MM.1S (cell line): ENCODE measurements around the gene ZHX3.

Source experiments
- DNase-seq: peaks from one replicate; pipeline ENCODE4 v3.0.0-alpha.2; 2015
- H2AFZ ChIP-seq: fragments of 300-600 bp; sonication (generic); 2 replicates; pipeline ENCODE4 v1.6.0; 2016; ENCODE audit warnings: antibody characterized with exemption, low read length
- H3F3A ChIP-seq: fragments of 300-600 bp; sonication (generic); 2 replicates; pipeline ENCODE4 v1.6.1; 2016; ENCODE audit warnings: mild to moderate bottlenecking, antibody characterized with exemption, low read length, moderate library complexity, mixed read lengths; ENCODE audit not compliant: insufficient read depth
- H3K27ac ChIP-seq: fragments of 300-600 bp; sonication (generic); 2 replicates; pipeline ENCODE4 v1.5.1; 2016; ENCODE audit warnings: mild to moderate bottlenecking, low read length
- H3K27me3 ChIP-seq: fragments of 300-600 bp; sonication (generic); replicated peaks from 2 replicates; pipeline ENCODE4 v1.6.0; 2016; ENCODE audit warnings: low read length; ENCODE audit not compliant: insufficient read depth
- H3K36me3 ChIP-seq: fragments of 300-600 bp; sonication (generic); replicated peaks from 2 replicates; pipeline ENCODE4 v1.6.1; 2016; ENCODE audit warnings: mild to moderate bottlenecking, low read length, mixed read lengths; ENCODE audit not compliant: insufficient read depth
- H3K4me1 ChIP-seq: fragments of 300-600 bp; sonication (generic); 2 replicates; pipeline ENCODE4 v1.6.1; 2016; ENCODE audit warnings: low read length, mixed read lengths
- H3K4me2 ChIP-seq: fragments of 300-600 bp; sonication (generic); 2 replicates; pipeline ENCODE4 v1.6.0; 2016; ENCODE audit warnings: low read depth, low read length
- H3K4me3 ChIP-seq: fragments of 300-600 bp; sonication (generic); 2 replicates; pipeline ENCODE4 v1.5.1; 2016; ENCODE audit warnings: low read length, mixed read lengths
- H3K79me2 ChIP-seq: fragments of 300-600 bp; sonication (generic); 2 replicates; pipeline ENCODE4 v1.6.1; 2016; ENCODE audit warnings: mixed run types, low read length, mixed read lengths
- H3K9ac ChIP-seq: fragments of 300-600 bp; sonication (generic); 2 replicates; pipeline ENCODE4 v1.6.1; 2016; ENCODE audit warnings: low read length, mixed read lengths
- H3K9me2 ChIP-seq: fragments of 300-600 bp; sonication (generic); replicated peaks from 2 replicates; pipeline ENCODE4 v1.6.1; 2016; ENCODE audit warnings: mild to moderate bottlenecking, low read length, mixed read lengths; ENCODE audit not compliant: insufficient read depth
- H3K9me3 ChIP-seq: fragments of 300-600 bp; sonication (generic); replicated peaks from 2 replicates; pipeline ENCODE4 v1.6.1; 2016; ENCODE audit warnings: mild to moderate bottlenecking, low read length, mixed read lengths; ENCODE audit not compliant: insufficient read depth
- H4K20me1 ChIP-seq: fragments of 300-600 bp; sonication (generic); 2 replicates; pipeline ENCODE4 v1.6.1; 2016; ENCODE audit warnings: mild to moderate bottlenecking, low read length, moderate library complexity, mixed read lengths; ENCODE audit not compliant: insufficient read depth
- CTCF ChIP-seq: fragments of 300-600 bp; sonication (generic); IDR thresholded peaks from 2 replicates; pipeline ENCODE4 v1.5.1; 2016; ENCODE audit warnings: antibody characterized with exemption, low read length, mixed read lengths
- EZH2 ChIP-seq: fragments of 300-600 bp; sonication (generic); optimal IDR thresholded peaks from 2 replicates; pipeline ENCODE3; 2017; ENCODE audit warnings: low read depth, mild to moderate bottlenecking, antibody characterized with exemption, low read length, mixed read lengths
- EZH2phosphoT487 ChIP-seq: fragments of 300-600 bp; sonication (generic); IDR thresholded peaks from 2 replicates; pipeline ENCODE4 v1.6.1; 2018; ENCODE audit warnings: antibody characterized with exemption, low read length

ZHX3 gene

DNA sequence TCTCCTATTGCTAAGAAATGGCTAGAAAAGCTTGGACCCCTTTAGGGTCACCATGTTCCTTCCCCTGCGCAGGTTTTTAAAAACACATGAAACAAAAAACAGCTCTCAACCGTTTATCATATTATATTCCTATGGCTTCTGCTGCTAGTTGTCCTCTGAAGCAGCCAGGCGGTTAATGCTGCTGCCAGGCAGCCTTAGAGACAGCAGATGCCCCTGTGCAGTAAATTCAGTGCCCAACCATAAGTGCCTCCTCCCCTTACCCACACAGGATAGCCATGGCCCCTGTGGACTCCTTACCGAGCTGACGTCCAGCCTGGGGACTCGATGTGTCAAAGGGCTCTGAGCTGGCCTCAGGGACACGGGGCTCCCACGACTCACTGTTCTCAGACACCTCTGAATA, 115.8 kb downstream of the ZHX3 start:
- DNase-seq: no peak
- peaks cover under 1% of the 10 kb centered on the region; the same call in 1 of the 2 replicates for H3K79me2 ChIP-seq
- H3K27me3 ChIP-seq: no peaks in the 10 kb centered on the region
- no peak overlapping the region for H3K9ac ChIP-seq
- H3K36me3 ChIP-seq: no peaks in the 10 kb centered on the region
- no peak for TF ChIP-seq EZH2
- TF ChIP-seq EZH2phosphoT487: no peak
- TF ChIP-seq CTCF: no peak
- H3K4me3 ChIP-seq: no peak overlapping the region
- H4K20me1 ChIP-seq: no peaks in the 10 kb centered on the region
- no peak overlapping the region for H2AFZ ChIP-seq
- no peaks in the 10 kb centered on the region for H3K9me2 ChIP-seq
- 0 out of 2 replicates have a peak, but pooled peaks cover 6% of the 10 kb centered on the region for H3F3A ChIP-seq
- no peak overlapping the region for H3K27ac ChIP-seq
- no peak overlapping the region for H3K4me2 ChIP-seq
- H3K9me3 ChIP-seq: no peaks in the 10 kb centered on the region; the same call in 1 of the 2 replicates
- H3K4me1 ChIP-seq: peaks cover 13% of the 10 kb centered on the region

- Histone ChIP-seq H3K4me1 (peaks cover 16% of the 10 kb centered on the region), H3F3A (0 out of 2 replicates have a peak, but pooled peaks cover 6% of the 10 kb centered on the region), H3K36me3 (no peaks in the 10 kb centered on the region), H2AFZ (no peak overlapping the region), H3K27ac (no peak overlapping the region), H4K20me1 (no peaks in the 10 kb centered on the region), H3K9me2 (no peaks in the 10 kb centered on the region), H3K4me2 (no peak overlapping the region), H3K27me3 (no peaks in the 10 kb centered on the region), H3K9me3 (no peaks in the 10 kb centered on the region; the same call in 1 of the 2 replicates), H3K4me3 (no peak overlapping the region), H3K9ac (no peak overlapping the region), H3K79me2 (peaks cover 3% of the 10 kb centered on the region; the same call in 1 of the 2 replicates)
- no peak for DNase-seq
- TF ChIP-seq EZH2phosphoT487 (no peak), EZH2 (no peak), CTCF (no peak)
Observed at GRCh38 chr20:41200446-41201202, 116.9 kb downstream of the ZHX3 start.

GRCh38 chr20:41198443-41198842, 119.1 kb downstream of the ZHX3 start:
- H3K9me3 ChIP-seq: no peaks in the 10 kb centered on the region; the same call in 1 of the 2 replicates
- no peak overlapping the region for H2AFZ ChIP-seq
- TF ChIP-seq CTCF (no peak), EZH2 (no peak), EZH2phosphoT487 (no peak)
- H3K36me3 ChIP-seq: no peaks in the 10 kb centered on the region
- no peak overlapping the region for H3K4me3 ChIP-seq
- DNase-seq: no peak
- H3K79me2 ChIP-seq: peaks cover 3% of the 10 kb centered on the region; the same call in 1 of the 2 replicates
- no peaks in the 10 kb centered on the region for H3K9me2 ChIP-seq
- no peaks in the 10 kb centered on the region for H3K27me3 ChIP-seq
- H3K4me1 ChIP-seq: peaks cover 26% of the 10 kb centered on the region
- no peak overlapping the region for H3K9ac ChIP-seq
- H3K27ac ChIP-seq: no peak overlapping the region
- H3F3A ChIP-seq: peaks cover 9% of the 10 kb centered on the region; the same call in 1 of the 2 replicates
- no peaks in the 10 kb centered on the region for H4K20me1 ChIP-seq
- H3K4me2 ChIP-seq: no peak overlapping the region
